ENCODE results near the gene OOSP4B. TPM values are rescaled to one million over a fixed set of nuclear protein-coding genes. Genes with fewer than 3 reads are reported as not detected.
"Not testable (repeated sequence)": the region's sequence is repeated elsewhere in the genome, so short reads cannot be mapped to it uniquely, and the experiment has no call there.

Gene OOSP4B
- total RNA-seq, 1 donor from 2014 or later: not detected

- Histone ChIP-seq H3K4me3 (no peak overlapping the region), H3K36me3 (no peaks in the 10 kb centered on the region), H3K27me3 (no peaks in the 10 kb centered on the region), H3K4me1 (no peaks in the 10 kb centered on the region), H3K27ac (no peak overlapping the region), H3K9me3 (no peaks in the 10 kb centered on the region)
- no peak for DNase-seq (ENCODE audit: low spot score in 2 of 2)
- TF ChIP-seq, protein P1, sequence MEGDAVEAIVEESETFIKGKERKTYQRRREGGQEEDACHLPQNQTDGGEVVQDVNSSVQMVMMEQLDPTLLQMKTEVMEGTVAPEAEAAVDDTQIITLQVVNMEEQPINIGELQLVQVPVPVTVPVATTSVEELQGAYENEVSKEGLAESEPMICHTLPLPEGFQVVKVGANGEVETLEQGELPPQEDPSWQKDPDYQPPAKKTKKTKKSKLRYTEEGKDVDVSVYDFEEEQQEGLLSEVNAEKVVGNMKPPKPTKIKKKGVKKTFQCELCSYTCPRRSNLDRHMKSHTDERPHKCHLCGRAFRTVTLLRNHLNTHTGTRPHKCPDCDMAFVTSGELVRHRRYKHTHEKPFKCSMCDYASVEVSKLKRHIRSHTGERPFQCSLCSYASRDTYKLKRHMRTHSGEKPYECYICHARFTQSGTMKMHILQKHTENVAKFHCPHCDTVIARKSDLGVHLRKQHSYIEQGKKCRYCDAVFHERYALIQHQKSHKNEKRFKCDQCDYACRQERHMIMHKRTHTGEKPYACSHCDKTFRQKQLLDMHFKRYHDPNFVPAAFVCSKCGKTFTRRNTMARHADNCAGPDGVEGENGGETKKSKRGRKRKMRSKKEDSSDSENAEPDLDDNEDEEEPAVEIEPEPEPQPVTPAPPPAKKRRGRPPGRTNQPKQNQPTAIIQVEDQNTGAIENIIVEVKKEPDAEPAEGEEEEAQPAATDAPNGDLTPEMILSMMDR (IDR thresholded peaks at IDR 0.05): no peak
- intact Hi-C loops (cut with DNase I): no loop called here
Measured at GRCh38 chr11:60069450-60069849, 52.5 kb downstream of the OOSP4B start.

- H3K27me3 ChIP-seq; H3K36me3 ChIP-seq; H3K4me1 ChIP-seq; DNase-seq (ENCODE audit: low spot score in 2 of 2); H3K9me3 ChIP-seq; intact Hi-C loops (cut with DNase I); H3K4me3 ChIP-seq; H3K27ac ChIP-seq: not testable (repeated sequence)
Measured at GRCh38 chr11:60071644-60072043, 54.7 kb downstream of the OOSP4B start.

DNA sequence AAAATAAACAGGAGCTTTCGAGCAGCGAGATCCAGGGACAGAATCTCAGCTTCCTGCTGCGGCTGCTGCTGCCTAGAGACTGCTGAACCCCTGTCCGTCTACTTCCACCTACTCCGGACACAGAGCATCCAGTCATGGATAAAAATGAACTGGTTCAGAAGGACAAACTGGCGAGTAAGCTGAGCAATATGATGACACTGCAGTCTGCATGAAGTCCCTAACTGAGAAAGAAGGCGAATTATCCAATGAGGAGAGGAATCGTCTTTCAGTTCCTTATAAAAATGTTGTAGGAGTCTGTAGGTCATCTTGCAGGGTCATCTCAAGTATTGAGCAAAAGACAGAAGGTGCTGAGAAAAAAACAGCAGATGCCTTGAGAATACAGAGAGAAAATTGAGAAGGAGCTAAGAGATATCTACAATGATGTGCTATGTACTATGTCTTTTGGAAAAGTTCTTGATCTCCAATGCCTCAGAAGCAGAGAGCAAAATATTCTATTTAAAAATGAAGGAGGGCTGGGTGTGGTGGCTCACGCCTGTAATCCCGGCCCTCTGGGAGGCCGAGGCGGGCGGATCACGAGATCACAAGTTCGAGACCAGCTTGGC lies 60.3 kb downstream of the OOSP4B start:
- TF ChIP-seq, protein P1 (IDR thresholded peaks at IDR 0.05): no peak

GRCh38 chr11:60077981-60078380 lies 61.0 kb downstream of the OOSP4B start:
- TF ChIP-seq, protein P1 (IDR thresholded peaks at IDR 0.05): no peak
- Histone ChIP-seq H3K4me1 (no peaks in the 10 kb centered on the region), H3K27ac (no peak overlapping the region), H3K9me3 (no peaks in the 10 kb centered on the region), H3K27me3 (no peaks in the 10 kb centered on the region), H3K36me3 (no peaks in the 10 kb centered on the region), H3K4me3 (no peak overlapping the region)
- intact Hi-C loops (cut with DNase I): no loop called here
- no peak for DNase-seq (ENCODE audit: low spot score in 2 of 2)

More for the DNA sequence above, 60.3 kb downstream of the OOSP4B start:
- no peaks in the 10 kb centered on the region for H3K9me3 ChIP-seq
- no peak overlapping the region for H3K27ac ChIP-seq
- no peaks in the 10 kb centered on the region for H3K4me1 ChIP-seq
- intact Hi-C loops (cut with DNase I): no loop called here
- H3K4me3 ChIP-seq: no peak overlapping the region
- H3K27me3 ChIP-seq: no peaks in the 10 kb centered on the region
- DNase-seq (ENCODE audit: low spot score in 2 of 2): no peak
- no peaks in the 10 kb centered on the region for H3K36me3 ChIP-seq

GRCh38 chr11:60078745-60079144 lies 61.8 kb downstream of the OOSP4B start:
- Histone ChIP-seq H3K9me3 (no peaks in the 10 kb centered on the region), H3K27me3 (no peaks in the 10 kb centered on the region), H3K4me3 (no peak overlapping the region), H3K36me3 (no peaks in the 10 kb centered on the region), H3K4me1 (no peaks in the 10 kb centered on the region), H3K27ac (no peak overlapping the region)
- TF ChIP-seq, protein P1 (IDR thresholded peaks at IDR 0.05): no peak
- DNase-seq (ENCODE audit: low spot score in 2 of 2): no peak
- intact Hi-C loops (cut with DNase I): no loop called here

- TF ChIP-seq, protein P1 (IDR thresholded peaks at IDR 0.05): no peak
- DNase-seq (ENCODE audit: low spot score in 2 of 2): no peak
- intact Hi-C loops (cut with DNase I): no loop called here
- no peak overlapping the region for H3K4me3 ChIP-seq
- H3K36me3 ChIP-seq: no peaks in the 10 kb centered on the region
- no peaks in the 10 kb centered on the region for H3K27me3 ChIP-seq
- H3K4me1 ChIP-seq: no peaks in the 10 kb centered on the region
- H3K27ac ChIP-seq: no peak overlapping the region
- no peaks in the 10 kb centered on the region for H3K9me3 ChIP-seq
Measured at GRCh38 chr11:60080535-60080934, 63.6 kb downstream of the OOSP4B start.

Other genes with a start within 250 kb of the OOSP4B start
- gene MRPL16, start 206.4 kb upstream of the OOSP4B start, total RNA-seq: 63.0 TPM
- gene CBLIF, start 171.7 kb upstream of the OOSP4B start, total RNA-seq: 2.6 TPM
- not detected for gene TCN1, start 150.7 kb upstream of the OOSP4B start, total RNA-seq
- gene OOSP3, start 138.4 kb upstream of the OOSP4B start, total RNA-seq: not detected
- gene OOSP1, start 78.7 kb upstream of the OOSP4B start, total RNA-seq: not detected
- gene OOSP4A, start 53.1 kb upstream of the OOSP4B start, total RNA-seq: not detected
- not detected for gene OOSP2, start 23.2 kb downstream of the OOSP4B start, total RNA-seq
- gene MS4A3, start 39.5 kb downstream of the OOSP4B start, total RNA-seq: not detected
- not detected for gene MS4A2, start 71.5 kb downstream of the OOSP4B start, total RNA-seq
- 35.0 TPM for gene MS4A6A, start 165.9 kb downstream of the OOSP4B start, total RNA-seq
- gene MS4A4E, start 226.0 kb downstream of the OOSP4B start, total RNA-seq: 0.75 TPM